Subcutaneous abdominal adipose tissue (tissue), 5 donors: ENCODE measurements around the gene TSC22D3.

Source experiments
- H3K27ac ChIP-seq: one replicate; pipeline ENCODE4 v1.7.0; 2013; ENCODE audit warnings: low read depth, mild to moderate bottlenecking, inconsistent platforms, low read length, moderate library complexity
- H3K27me3 ChIP-seq, 5 donors: one replicate each; pipeline ENCODE4 v1.7.0; 2013; ENCODE audit warnings: low read length in 5 of 5, inconsistent platforms in 1 of 5; ENCODE audit not compliant: control insufficient read depth in 5 of 5, insufficient read depth in 4 of 5
- H3K36me3 ChIP-seq, 5 donors: one replicate each; pipeline ENCODE4 v1.7.0; 2013; ENCODE audit warnings: low read length in 5 of 5; ENCODE audit not compliant: control insufficient read depth in 5 of 5, insufficient read depth in 5 of 5
- H3K4me1 ChIP-seq, 5 donors: one replicate each; pipeline ENCODE4 v1.7.0; 2013; ENCODE audit warnings: low read length in 5 of 5, mild to moderate bottlenecking in 3 of 5, moderate library complexity in 1 of 5; ENCODE audit not compliant: control insufficient read depth in 5 of 5, insufficient read depth in 5 of 5
- H3K4me3 ChIP-seq, 5 donors: one replicate each; pipeline ENCODE4 v1.7.0; 2013; ENCODE audit warnings: low read length in 5 of 5, low read depth in 1 of 5
- H3K9ac ChIP-seq, 5 donors: one replicate each; pipeline ENCODE4 v1.7.0; 2013; ENCODE audit warnings: low read length in 5 of 5, mild to moderate bottlenecking in 4 of 5, moderate library complexity in 3 of 5
- H3K9me3 ChIP-seq, 5 donors: one replicate each; pipeline ENCODE4 v1.7.0; 2013; ENCODE audit warnings: low read length in 5 of 5; ENCODE audit not compliant: control insufficient read depth in 5 of 5
- donor health status: healthy.
- donor health status: healthy.
- donor health status: healthy.
- donor health status: healthy.
- donor health status: healthy.

Gene TSC22D3

GRCh38 chrX:107724653-107725052 is 50.9 kb downstream of the TSC22D3 start:
- H3K27me3 ChIP-seq = peaks cover 0 to 14% (median 0%) of the 10 kb centered on the region in 5 donors
- no peak overlapping the region for H3K4me3 ChIP-seq
- H3K27ac ChIP-seq = no peak overlapping the region
- H3K36me3 ChIP-seq = no peaks in the 10 kb centered on the region
- H3K9ac ChIP-seq = no peak overlapping the region
- no peaks in the 10 kb centered on the region for H3K9me3 ChIP-seq
- H3K4me1 ChIP-seq = peaks cover 0 to 45% (median 39%) of the 10 kb centered on the region in 5 donors

GRCh38 chrX:107723511-107723910 is 52.1 kb downstream of the TSC22D3 start:
- no peak overlapping the region for H3K4me3 ChIP-seq
- no peaks in the 10 kb centered on the region for H3K9me3 ChIP-seq
- peaks cover 0 to 33% (median 27%) of the 10 kb centered on the region in 5 donors for H3K4me1 ChIP-seq
- no peak overlapping the region for H3K9ac ChIP-seq
- no peak overlapping the region for H3K27ac ChIP-seq
- peaks cover 0 to 21% (median 4%) of the 10 kb centered on the region in 5 donors for H3K27me3 ChIP-seq
- no peaks in the 10 kb centered on the region for H3K36me3 ChIP-seq

GRCh38 chrX:107721966-107722707 is 53.5 kb downstream of the TSC22D3 start:
- H3K9ac ChIP-seq = peak overlapping the region in 1 of 5 donors; percentile 19
- H3K4me1 ChIP-seq = peaks cover 1 to 37% (median 33%) of the 10 kb centered on the region in 5 donors
- peaks cover 0 to 24% (median 4%) of the 10 kb centered on the region in 5 donors for H3K27me3 ChIP-seq
- no peaks in the 10 kb centered on the region for H3K36me3 ChIP-seq
- no peaks in the 10 kb centered on the region for H3K9me3 ChIP-seq
- H3K27ac ChIP-seq = no peak overlapping the region
- no peak overlapping the region for H3K4me3 ChIP-seq

- no peaks in the 10 kb centered on the region for H3K9me3 ChIP-seq
- H3K27ac ChIP-seq = peak overlapping the region; percentile 24
- peaks cover 3 to 31% (median 27%) of the 10 kb centered on the region in 5 donors for H3K4me1 ChIP-seq
- no peaks in the 10 kb centered on the region for H3K36me3 ChIP-seq
- H3K27me3 ChIP-seq = peaks cover 0 to 25% (median 4%) of the 10 kb centered on the region in 5 donors
- no peak overlapping the region for H3K4me3 ChIP-seq
- H3K9ac ChIP-seq = peak overlapping the region in 1 of 5 donors; percentile 29
Measured at GRCh38 chrX:107721318-107721717, 54.3 kb downstream of the TSC22D3 start.

GRCh38 chrX:107718156-107718621 is 57.4 kb downstream of the TSC22D3 start:
- H3K9me3 ChIP-seq = no peaks in the 10 kb centered on the region
- H3K4me1 ChIP-seq = peaks cover 10 to 50% (median 39%) of the 10 kb centered on the region in 5 donors
- no peak overlapping the region for H3K9ac ChIP-seq
- no peak overlapping the region for H3K4me3 ChIP-seq
- H3K27me3 ChIP-seq = peaks cover 0 to 26% (median 8%) of the 10 kb centered on the region in 5 donors
- H3K27ac ChIP-seq = no peak overlapping the region
- H3K36me3 ChIP-seq = peaks cover 0 to 27% (median 23%) of the 10 kb centered on the region in 5 donors

GRCh38 chrX:107716816-107717700 is 58.5 kb downstream of the TSC22D3 start:
- Histone ChIP-seq H3K9me3 (no peaks in the 10 kb centered on the region), H3K9ac (peak overlapping the region in 4 of 5 donors; percentile 59 to 80 (median 72)), H3K27ac (peak overlapping the region; percentile 86), H3K4me3 (peak overlapping the region; percentile 52 to 93 (median 88)), H3K36me3 (peaks cover 0 to 33% (median 24%) of the 10 kb centered on the region in 5 donors), H3K4me1 (peaks cover 10 to 60% (median 50%) of the 10 kb centered on the region in 5 donors), H3K27me3 (peaks cover 0 to 30% (median 12%) of the 10 kb centered on the region in 5 donors)

- H3K9ac ChIP-seq = peak overlapping the region; percentile 63 to 81 (median 76)
- H3K36me3 ChIP-seq = peaks cover 0 to 33% (median 24%) of the 10 kb centered on the region in 5 donors
- no peaks in the 10 kb centered on the region for H3K9me3 ChIP-seq
- H3K27ac ChIP-seq = peak overlapping the region; percentile 86
- peaks cover 0 to 31% (median 12%) of the 10 kb centered on the region in 5 donors for H3K27me3 ChIP-seq
- H3K4me3 ChIP-seq = peak overlapping the region; percentile 77 to 93 (median 88)
- H3K4me1 ChIP-seq = peaks cover 10 to 60% (median 57%) of the 10 kb centered on the region in 5 donors
Measured at GRCh38 chrX:107716118-107716684, 59.4 kb downstream of the TSC22D3 start.

- H3K4me1 ChIP-seq = peaks cover 12 to 62% (median 56%) of the 10 kb centered on the region in 5 donors
Measured at GRCh38 chrX:107715331-107716117, 60.1 kb downstream of the TSC22D3 start.

More at GRCh38 chrX:107715331-107716117, 60.1 kb downstream of the TSC22D3 start:
- Histone ChIP-seq H3K27me3 (peaks cover 0 to 26% (median 12%) of the 10 kb centered on the region in 5 donors), H3K27ac (peak overlapping the region; percentile 86), H3K9me3 (no peaks in the 10 kb centered on the region), H3K9ac (peak overlapping the region; percentile 63 to 81 (median 73)), H3K36me3 (peaks cover 0 to 33% (median 24%) of the 10 kb centered on the region in 5 donors), H3K4me3 (peak overlapping the region; percentile 77 to 93 (median 88))
